RWPE1 (cell line): ENCODE results near the gene SMARCD3.

ENCODE experiments used
- CTCF ChIA-PET: fragments of 350-600 bp; sonication (Branson Sonifier 250); formaldehyde crosslinking; extraction: SDS; loops from one replicate; lab custom pipeline; 2021; lab: Yijun Ruan, JAX
- POLR2A ChIA-PET: fragments of 400-600 bp; formaldehyde crosslinking; extraction: SDS; loops from one replicate; lab custom pipeline; 2020; ENCODE audit warnings: antibody characterized with exemption; ENCODE audit not compliant: low non-redundant PET; lab: Yijun Ruan, JAX
- DNase-seq: peaks from one replicate; pipeline ENCODE4 v3.0.0; 2012; ENCODE audit warnings: low spot score
- H3K27ac ChIP-seq: fragments of 450-650 bp; 2 replicates; pipeline ENCODE4 v1.5.1; 2017
- CTCF ChIP-seq: fragments of 450-650 bp; conservative IDR thresholded peaks from 2 replicates; pipeline ENCODE4 v1.5.1; 2017; ENCODE audit warnings: low read depth, mild to moderate bottlenecking

Gene SMARCD3

GRCh38 chr7:151206914-151207313 is 41.6 kb downstream of the SMARCD3 start:
- ChIA-PET POLR2A (no interaction called here), CTCF (no interaction called here)
- DNase-seq = no peak
- no peak overlapping the region for H3K27ac ChIP-seq
- TF ChIP-seq CTCF = no peak

- H3K27ac ChIP-seq = no peak overlapping the region
- POLR2A ChIA-PET = no interaction called here
- CTCF ChIA-PET = no interaction called here
- DNase-seq = no peak
- no peak for TF ChIP-seq CTCF
Measured at GRCh38 chr7:151205730-151206129, 42.8 kb downstream of the SMARCD3 start.

- TF ChIP-seq CTCF = no peak
- no peak overlapping the region for H3K27ac ChIP-seq
- ChIA-PET POLR2A (no interaction called here), CTCF (interaction anchor here (0.6 kb wide), 1 partner anchor 100 kb away, joined by 4 read pairs; no protein-coding TSS in a partner anchor)
- DNase-seq = no peak
Measured at GRCh38 chr7:151204383-151205032, 44.0 kb downstream of the SMARCD3 start.

GRCh38 chr7:151202836-151203235 is 45.7 kb downstream of the SMARCD3 start:
- no peak for TF ChIP-seq CTCF
- H3K27ac ChIP-seq = no peak overlapping the region
- CTCF ChIA-PET = no interaction called here
- no peak for DNase-seq
- POLR2A ChIA-PET = no interaction called here

- CTCF ChIA-PET = no interaction called here
- TF ChIP-seq CTCF = no peak
- H3K27ac ChIP-seq = no peak overlapping the region
- DNase-seq = no peak
- POLR2A ChIA-PET = no interaction called here
Measured at GRCh38 chr7:151201751-151202150, 46.7 kb downstream of the SMARCD3 start.

- TF ChIP-seq CTCF = no peak
- ChIA-PET POLR2A (no interaction called here), CTCF (no interaction called here)
Measured at GRCh38 chr7:151201344-151201743, 47.1 kb downstream of the SMARCD3 start.

More at GRCh38 chr7:151201344-151201743, 47.1 kb downstream of the SMARCD3 start:
- no peak overlapping the region for H3K27ac ChIP-seq
- DNase-seq = no peak
